Stimulated activated CD8-positive, alpha-beta memory T cell treated with anti-CD3 and anti-CD28 coated beads, Interleukin-15, amount 100 ng/mL, for 24 hours (primary cell): ENCODE measurements around the gene ADCK2.
"Not testable (repeated sequence)": the region's sequence is repeated elsewhere in the genome, so short reads cannot be mapped to it uniquely, and the experiment has no call there.

Source experiments
- DNase-seq: peaks from one replicate; pipeline ENCODE4 v3.0.0-alpha.2; 2020; ENCODE audit warnings: low read depth

ADCK2 gene

GRCh38 chr7:140645166-140645900 is 27.4 kb upstream of the ADCK2 start:
- DNase-seq = no peak

- no peak for DNase-seq
Measured at GRCh38 chr7:140646931-140647647, 25.7 kb upstream of the ADCK2 start.

- DNase-seq = no peak
Measured at GRCh38 chr7:140649556-140650205, 23.1 kb upstream of the ADCK2 start.

GRCh38 chr7:140650367-140650766 is 22.4 kb upstream of the ADCK2 start:
- no peak for DNase-seq

GRCh38 chr7:140653319-140654108 is 19.2 kb upstream of the ADCK2 start:
- no peak for DNase-seq

- DNase-seq = no peak
Measured at GRCh38 chr7:140654109-140654387, 18.7 kb upstream of the ADCK2 start.

- DNase-seq = no peak
Measured at GRCh38 chr7:140654661-140655060, 18.1 kb upstream of the ADCK2 start.

- DNase-seq = no peak
Measured at GRCh38 chr7:140655511-140656408, 17.0 kb upstream of the ADCK2 start.

- DNase-seq = no peak
Measured at GRCh38 chr7:140656548-140657515, 15.9 kb upstream of the ADCK2 start.

GRCh38 chr7:140657891-140658290 is 14.9 kb upstream of the ADCK2 start:
- no peak for DNase-seq

GRCh38 chr7:140659856-140660255 is 12.9 kb upstream of the ADCK2 start:
- DNase-seq = no peak

GRCh38 chr7:140661124-140661523 is 11.6 kb upstream of the ADCK2 start:
- DNase-seq = no peak

GRCh38 chr7:140662938-140663337 is 9.8 kb upstream of the ADCK2 start:
- not testable (repeated sequence) for DNase-seq

GRCh38 chr7:140667476-140667875 is 5.3 kb upstream of the ADCK2 start:
- no peak for DNase-seq

- no peak for DNase-seq
Measured at GRCh38 chr7:140668641-140669040, 4.1 kb upstream of the ADCK2 start.

GRCh38 chr7:140669352-140669751 is 3.4 kb upstream of the ADCK2 start:
- DNase-seq = no peak

GRCh38 chr7:140669862-140670261 is 2.9 kb upstream of the ADCK2 start:
- not testable (repeated sequence) for DNase-seq

GRCh38 chr7:140670343-140670935 is 2.3 kb upstream of the ADCK2 start:
- no peak for DNase-seq

GRCh38 chr7:140671966-140672365 is 779 bp upstream of the ADCK2 start:
- no peak for DNase-seq
